Right lobe of liver (tissue), 6 donors: Measurements from ENCODE around the gene KRT84. TPM values are rescaled to one million over a fixed set of nuclear protein-coding genes. Genes with fewer than 3 reads are reported as not detected.

Experiments used
- ATAC-seq, 4 donors: fragments of 200-7000 bp; cut with Tn5 transposase; one replicate each; pipeline ENCODE4 v1.9.1; 2020; ENCODE audit warnings: mild to moderate bottlenecking in 4 of 4, moderate library complexity in 4 of 4
- DNase-seq, 3 donors: peaks; one replicate each; pipeline ENCODE4 v3.0.0-alpha.2; 2020
- H3K27ac ChIP-seq, 3 donors: fragments of 200-600 bp; one replicate each; pipeline ENCODE4 v1.8.0; 2022
- H3K27me3 ChIP-seq, 2 donors: fragments of 200-600 bp; one replicate each; pipeline ENCODE4 v1.8.0; 2022
- H3K36me3 ChIP-seq, 4 donors: fragments of 200-600 bp; sonication (generic) in 1 of 4; one replicate each; pipeline versions ENCODE4 v1.5.1 to v1.8.0; 2017 to 2022; ENCODE audit warnings: control low read depth in 1 of 4
- H3K4me1 ChIP-seq, 4 donors: fragments of 200-600 bp; sonication (generic) in 1 of 4; one replicate each; pipeline versions ENCODE4 v1.5.1 to v1.8.0; 2017 to 2022; ENCODE audit warnings: control low read depth in 1 of 4
- H3K4me3 ChIP-seq, 3 donors: fragments of 200-600 bp; one replicate each; pipeline ENCODE4 v1.8.0; 2022
- H3K9me3 ChIP-seq, 4 donors: fragments of 200-600 bp; sonication (generic) in 1 of 4; one replicate each; pipeline versions ENCODE4 v1.5.1 to v1.8.0; 2017 to 2022; ENCODE audit warnings: control low read depth in 1 of 4
- POLR2A ChIP-seq: fragments of 450-650 bp; IDR thresholded peaks from one replicate; pipeline ENCODE4 v1.6.1; 2017; ENCODE audit warnings: antibody characterized with exemption, mild to moderate bottlenecking
- WGBS: methylation state at CpG from one replicate; pipeline ENCODE4 v1.1.6; 2018; ENCODE audit warnings: low coverage, low lambda C conversion rate; ENCODE audit not compliant: insufficient coverage; ENCODE audit errors: missing lambda C conversion rate; 5-methylcytosine and 5-hydroxymethylcytosine counted together
- intact Hi-C, 2 donors: fragments of 100-400 bp; cut with DNase I; formaldehyde crosslinking; loops; one replicate each; pipeline versions ENCODE4 v1.11.2 to v1.14.1; 2022
- total RNA-seq, 6 experiments: library from RNA; depleted of rRNA in 2 of 6; stranded (reverse); fragments of >200 nt in 2 of 6; fragmentation: NEBNext Ultra II Directional in 3 of 6; extraction: Animal tissue kit (Norgen Biotek cat#: 25700) in 3 of 6; gene quantifications; one replicate each; pipeline versions ENCODE4 v1.1.0 to v1.2.4, GENCODE V29; 2016 to 2023
- TF ChIP-seq, protein P1 (sequence below), 4 donors: fragments of 200-600 bp in 3 of 4; fragments of 450-650 bp in 1 of 4; IDR thresholded peaks; one replicate each; pipeline versions ENCODE4 v1.5.1 to v1.8.0; 2016 to 2022; ENCODE audit warnings: antibody characterized with exemption in 4 of 4, mild to moderate bottlenecking in 2 of 4
- donor health status: DM: no; HTN: yes; CAD: no.
- donor health status: DM: no; HTN: no; CAD: no.
- donor health status: DM: no; HTN: no; CAD: no.
- donor health status: DM: no; HTN: yes; CAD: no.
- donor health status: DM: no; HTN: yes; CAD: no.

KRT84 gene
- total RNA-seq, 6 experiments from 2014 or later: not detected

DNA sequence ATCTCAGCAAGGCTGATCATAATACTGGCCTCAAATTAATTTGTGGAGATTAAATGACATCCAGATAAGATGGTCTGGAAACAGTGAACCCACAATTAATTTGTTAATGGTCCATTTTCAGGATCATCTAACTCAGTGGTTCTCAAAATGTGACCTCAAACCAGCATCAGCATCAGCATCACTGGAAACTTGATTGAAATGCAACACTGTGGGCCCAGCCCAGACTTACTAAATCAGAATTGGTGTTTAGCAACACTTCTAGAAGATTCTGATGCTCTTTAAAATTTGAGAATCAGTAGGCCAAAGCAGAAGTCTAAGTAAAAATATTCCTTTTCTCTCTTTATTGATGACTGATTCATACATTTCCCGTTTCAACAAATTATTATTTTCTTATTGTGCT is 31.3 kb upstream of the KRT84 start:
- no peak overlapping the region for H3K4me3 ChIP-seq
- WGBS: 83% methylated on average over 1 of the region's 1 CpG
- intact Hi-C loops: no loop called here
- no peak for ATAC-seq
- TF ChIP-seq POLR2A: no peak
- TF ChIP-seq, protein P1, sequence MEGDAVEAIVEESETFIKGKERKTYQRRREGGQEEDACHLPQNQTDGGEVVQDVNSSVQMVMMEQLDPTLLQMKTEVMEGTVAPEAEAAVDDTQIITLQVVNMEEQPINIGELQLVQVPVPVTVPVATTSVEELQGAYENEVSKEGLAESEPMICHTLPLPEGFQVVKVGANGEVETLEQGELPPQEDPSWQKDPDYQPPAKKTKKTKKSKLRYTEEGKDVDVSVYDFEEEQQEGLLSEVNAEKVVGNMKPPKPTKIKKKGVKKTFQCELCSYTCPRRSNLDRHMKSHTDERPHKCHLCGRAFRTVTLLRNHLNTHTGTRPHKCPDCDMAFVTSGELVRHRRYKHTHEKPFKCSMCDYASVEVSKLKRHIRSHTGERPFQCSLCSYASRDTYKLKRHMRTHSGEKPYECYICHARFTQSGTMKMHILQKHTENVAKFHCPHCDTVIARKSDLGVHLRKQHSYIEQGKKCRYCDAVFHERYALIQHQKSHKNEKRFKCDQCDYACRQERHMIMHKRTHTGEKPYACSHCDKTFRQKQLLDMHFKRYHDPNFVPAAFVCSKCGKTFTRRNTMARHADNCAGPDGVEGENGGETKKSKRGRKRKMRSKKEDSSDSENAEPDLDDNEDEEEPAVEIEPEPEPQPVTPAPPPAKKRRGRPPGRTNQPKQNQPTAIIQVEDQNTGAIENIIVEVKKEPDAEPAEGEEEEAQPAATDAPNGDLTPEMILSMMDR (IDR thresholded peaks at IDR 0.05): no peak
- no peaks in the 10 kb centered on the region for H3K9me3 ChIP-seq
- no peaks in the 10 kb centered on the region for H3K27me3 ChIP-seq
- no peaks in the 10 kb centered on the region for H3K36me3 ChIP-seq
- no peaks in the 10 kb centered on the region for H3K4me1 ChIP-seq
- H3K27ac ChIP-seq: no peak overlapping the region
- DNase-seq: no peak

DNA sequence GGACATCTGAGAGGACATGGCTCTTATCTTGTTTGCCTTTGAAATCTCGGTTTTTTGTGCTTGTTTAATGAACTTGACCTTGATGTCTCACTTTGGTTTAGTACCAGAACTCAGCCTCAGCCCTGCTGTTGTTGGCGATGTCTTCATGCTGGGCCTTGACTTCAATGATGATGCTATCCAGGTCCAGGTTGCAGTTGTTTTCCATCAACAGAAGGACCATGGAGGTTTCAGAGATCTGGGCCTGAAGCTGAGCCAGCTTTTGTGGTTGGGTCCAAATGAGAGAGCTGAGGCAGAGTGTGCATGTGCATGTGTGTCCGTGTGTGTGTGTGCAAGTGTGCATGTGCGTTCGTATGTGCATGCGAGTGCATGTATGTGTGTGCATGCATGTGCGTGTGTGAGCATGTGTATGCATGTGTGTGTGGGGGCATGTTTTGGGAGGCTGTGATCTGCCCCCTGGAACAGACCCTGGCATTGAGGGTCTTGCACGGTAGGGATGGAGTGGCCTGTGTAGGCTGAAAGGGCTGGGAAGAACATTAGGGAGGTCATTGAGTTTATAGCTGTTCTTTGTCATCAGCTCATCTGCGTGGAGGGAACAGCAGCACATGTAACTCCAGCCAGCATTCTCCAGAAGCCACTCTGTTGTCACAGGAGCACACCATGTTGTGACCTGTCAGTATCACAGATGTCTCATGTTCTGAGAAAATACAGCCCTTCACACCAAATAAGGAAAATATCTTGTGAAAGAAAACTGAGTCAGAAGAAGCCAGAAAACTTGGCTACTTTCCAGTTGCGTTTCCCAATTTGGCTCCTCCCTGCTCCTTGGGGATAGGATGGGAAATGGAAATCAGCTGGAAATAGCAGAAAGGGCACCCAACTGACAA is 30.7 kb upstream of the KRT84 start:
- TF ChIP-seq, protein P1 (IDR thresholded peaks at IDR 0.05): no peak
- no peak for TF ChIP-seq POLR2A
- Histone ChIP-seq H3K36me3 (no peaks in the 10 kb centered on the region), H3K27ac (no peak overlapping the region), H3K4me1 (no peaks in the 10 kb centered on the region), H3K27me3 (no peaks in the 10 kb centered on the region), H3K4me3 (no peak overlapping the region), H3K9me3 (no peaks in the 10 kb centered on the region)
- intact Hi-C loops: no loop called here
- DNase-seq (no peak), ATAC-seq (peak in 3 of 4 donors; percentile 14 to 41 (median 18))
- WGBS: 63% methylated on average over 9 of the region's 10 CpGs

DNA sequence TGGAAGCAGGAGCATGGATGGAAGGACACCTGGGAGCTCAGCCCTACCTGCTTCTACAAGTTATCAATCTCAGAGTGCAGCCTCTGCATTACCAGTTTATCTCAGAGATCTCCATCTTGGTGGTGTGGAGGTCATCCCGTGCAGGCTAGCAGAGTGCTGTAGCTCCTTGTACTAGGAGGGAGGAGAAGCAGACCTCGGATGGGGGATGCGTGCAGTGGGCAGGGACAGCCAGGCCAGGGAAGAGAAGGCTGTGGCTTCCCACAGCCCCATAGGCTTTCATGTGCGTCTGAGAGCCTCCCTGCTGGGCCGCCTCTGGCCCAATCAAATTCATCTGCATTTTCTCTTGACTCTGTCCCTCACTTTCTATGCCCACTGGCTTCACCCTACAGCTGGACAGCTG is 29.5 kb upstream of the KRT84 start:
- H3K27me3 ChIP-seq: no peaks in the 10 kb centered on the region
- no peaks in the 10 kb centered on the region for H3K36me3 ChIP-seq
- DNase-seq: no peak
- intact Hi-C loops: no loop called here
- H3K4me3 ChIP-seq: no peak overlapping the region
- no peak for ATAC-seq
- no peak overlapping the region for H3K27ac ChIP-seq
- WGBS: 67% methylated on average over 1 of the region's 5 CpGs
- TF ChIP-seq, protein P1 (IDR thresholded peaks at IDR 0.05): no peak
- no peak for TF ChIP-seq POLR2A
- no peaks in the 10 kb centered on the region for H3K9me3 ChIP-seq
- no peaks in the 10 kb centered on the region for H3K4me1 ChIP-seq

DNA sequence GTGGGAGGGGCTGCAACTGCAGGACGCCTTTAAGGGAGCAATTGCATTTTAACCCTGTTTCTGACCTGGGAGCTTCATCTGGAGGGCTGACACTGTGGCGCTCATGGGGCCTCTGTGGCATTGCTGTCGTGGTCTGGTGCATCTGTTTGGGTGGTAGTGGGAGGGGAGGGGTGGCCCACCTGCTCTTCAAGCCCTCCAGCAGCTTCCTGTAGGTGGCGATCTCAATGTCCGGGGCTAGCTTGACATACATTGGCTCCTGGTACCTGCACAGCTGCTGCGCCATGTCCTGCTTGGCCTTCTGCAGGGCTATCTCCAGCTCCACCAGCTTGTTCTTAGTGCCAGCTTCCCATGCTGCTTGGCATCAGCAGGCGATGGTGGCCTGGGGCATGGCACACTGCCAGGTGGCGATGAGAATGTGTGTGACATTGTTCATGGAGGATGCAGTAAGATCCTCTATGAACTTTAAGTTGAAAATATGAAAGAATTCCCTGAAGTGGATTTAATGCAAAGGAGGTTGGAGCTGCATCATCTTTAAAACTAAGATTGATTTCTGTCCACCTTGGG is 28.4 kb upstream of the KRT84 start:
- ATAC-seq: no peak
- WGBS: 43% methylated on average over 2 of the region's 8 CpGs

More for the DNA sequence above, 28.4 kb upstream of the KRT84 start:
- no peaks in the 10 kb centered on the region for H3K27me3 ChIP-seq
- no peaks in the 10 kb centered on the region for H3K4me1 ChIP-seq
- DNase-seq: no peak
- no peaks in the 10 kb centered on the region for H3K36me3 ChIP-seq
- TF ChIP-seq, protein P1 (IDR thresholded peaks at IDR 0.05): no peak
- TF ChIP-seq POLR2A: no peak
- H3K4me3 ChIP-seq: no peak overlapping the region
- H3K27ac ChIP-seq: no peak overlapping the region
- H3K9me3 ChIP-seq: no peaks in the 10 kb centered on the region
- intact Hi-C loops: no loop called here
